ENCODE measurements around the gene CDKL5.
"Not testable (repeated sequence)": the region's sequence is repeated elsewhere in the genome, so short reads cannot be mapped to it uniquely, and the experiment has no call there.

The CDKL5 gene

GRCh38 chrX:18578546-18578945, 153.1 kb downstream of the CDKL5 start:
- DNase-seq: no peak

GRCh38 chrX:18579495-18579894, 154.1 kb downstream of the CDKL5 start:
- DNase-seq: no peak

- DNase-seq: peak; percentile 45
Observed at GRCh38 chrX:18582910-18583493, 157.6 kb downstream of the CDKL5 start.

GRCh38 chrX:18589292-18589691, 163.9 kb downstream of the CDKL5 start:
- not testable (repeated sequence) for DNase-seq

GRCh38 chrX:18591834-18592233, 166.4 kb downstream of the CDKL5 start:
- DNase-seq: no peak

GRCh38 chrX:18594079-18594478, 168.7 kb downstream of the CDKL5 start:
- DNase-seq: no peak

- DNase-seq: no peak
Observed at GRCh38 chrX:18596096-18596495, 170.7 kb downstream of the CDKL5 start.

GRCh38 chrX:18598413-18598812, 173.0 kb downstream of the CDKL5 start:
- no peak for DNase-seq

GRCh38 chrX:18607966-18608365, 182.6 kb downstream of the CDKL5 start:
- DNase-seq: no peak

- no peak for DNase-seq
Observed at GRCh38 chrX:18613930-18614639, 188.7 kb downstream of the CDKL5 start.

- DNase-seq: no peak
Observed at GRCh38 chrX:18616688-18617406, 191.4 kb downstream of the CDKL5 start.

GRCh38 chrX:18617407-18617750, 192.0 kb downstream of the CDKL5 start:
- DNase-seq: peak; percentile 81

GRCh38 chrX:18619288-18619687, 193.9 kb downstream of the CDKL5 start:
- no peak for DNase-seq

GRCh38 chrX:18620349-18620748, 194.9 kb downstream of the CDKL5 start:
- DNase-seq: no peak

GRCh38 chrX:18624599-18624998, 199.2 kb downstream of the CDKL5 start:
- no peak for DNase-seq

- no peak for DNase-seq
Observed at GRCh38 chrX:18630934-18631333, 205.5 kb downstream of the CDKL5 start.

GRCh38 chrX:18638398-18638797, 213.0 kb downstream of the CDKL5 start:
- DNase-seq: no peak

- no peak for DNase-seq
Observed at GRCh38 chrX:18639280-18639679, 213.9 kb downstream of the CDKL5 start.

GRCh38 chrX:18640686-18641085, 215.3 kb downstream of the CDKL5 start:
- DNase-seq: peak; percentile 93

- DNase-seq: no peak
Observed at GRCh38 chrX:18643243-18643642, 217.8 kb downstream of the CDKL5 start.

GRCh38 chrX:18643853-18644252, 218.4 kb downstream of the CDKL5 start:
- DNase-seq: no peak

GRCh38 chrX:18647621-18648020, 222.2 kb downstream of the CDKL5 start:
- DNase-seq: no peak

GRCh38 chrX:18649498-18649951, 224.1 kb downstream of the CDKL5 start:
- DNase-seq: peak; percentile 22

- DNase-seq: no peak
Observed at GRCh38 chrX:18650662-18651061, 225.3 kb downstream of the CDKL5 start.

Data from NCI-H69 (cell line).